DND-41 (cell line): ENCODE data around the gene SLC9C2.

ENCODE experiments used
- ATAC-seq: fragments of 200-7000 bp; cut with Tn5 transposase; 3 replicates; pipeline ENCODE4 v1.9.1; 2021; ENCODE audit warnings: low read depth; ENCODE audit not compliant: insufficient read depth
- DNase-seq: peaks from one replicate; pipeline ENCODE4 v3.0.0-alpha.2; 2020
- H2AFZ ChIP-seq: 2 replicates; pipeline ENCODE4 v1.6.0; 2012; ENCODE audit warnings: low read depth, low read length
- H3K27ac ChIP-seq: 2 replicates; pipeline ENCODE4 v1.5.1; 2012; ENCODE audit warnings: low read length, inconsistent platforms
- H3K27me3 ChIP-seq: fragments of 200-600 bp; sonication (generic); 2 replicates; pipeline ENCODE4 v1.6.0; 2012; ENCODE audit warnings: low read length, mild to moderate bottlenecking, inconsistent platforms; ENCODE audit not compliant: insufficient read depth, poor library complexity
- H3K36me3 ChIP-seq: 2 replicates; pipeline ENCODE4 v1.5.1; 2012; ENCODE audit warnings: low read length, inconsistent platforms; ENCODE audit not compliant: insufficient read depth
- H3K4me1 ChIP-seq: 2 replicates; pipeline ENCODE4 v1.5.1; 2012; ENCODE audit warnings: mild to moderate bottlenecking, low read length; ENCODE audit not compliant: insufficient read depth
- H3K4me2 ChIP-seq: 2 replicates; pipeline ENCODE4 v1.6.0; 2012; ENCODE audit warnings: mild to moderate bottlenecking, moderate library complexity, low read length, inconsistent platforms; ENCODE audit not compliant: insufficient read depth
- H3K4me3 ChIP-seq, 2 experiments: fragments of 200-600 bp in 1 of 2; shearing (Covaris generic) in 1 of 2; 2 replicates each; pipeline ENCODE4 v1.5.1; 2012 to 2016; ENCODE audit warnings: inconsistent platforms in 2 of 2, low read length in 2 of 2, mild to moderate bottlenecking in 2 of 2, low read depth in 1 of 2, moderate library complexity in 1 of 2
- H3K79me2 ChIP-seq: 2 replicates; pipeline ENCODE4 v1.6.0; 2012; ENCODE audit warnings: low read length, inconsistent platforms; ENCODE audit not compliant: insufficient read depth
- H3K9ac ChIP-seq: 2 replicates; pipeline ENCODE4 v1.6.0; 2012; ENCODE audit warnings: low read depth, mild to moderate bottlenecking, inconsistent platforms, low read length, moderate library complexity
- H3K9me3 ChIP-seq: 2 replicates; pipeline ENCODE4 v1.5.1; 2012; ENCODE audit warnings: low read length, moderate library complexity, mild to moderate bottlenecking, inconsistent platforms; ENCODE audit not compliant: insufficient read depth, severe bottlenecking
- H4K20me1 ChIP-seq: 2 replicates; pipeline ENCODE4 v1.6.0; 2012; ENCODE audit warnings: low read length; ENCODE audit not compliant: insufficient read depth
- EZH2 ChIP-seq: IDR thresholded peaks from 3 replicates; pipeline ENCODE4 v1.6.1; 2012; ENCODE audit warnings: borderline replicate concordance, low read depth, mild to moderate bottlenecking, moderate library complexity, low read length, inconsistent platforms; ENCODE audit not compliant: severe bottlenecking
- TF ChIP-seq, protein P1 (sequence below): IDR thresholded peaks from 2 replicates; pipeline ENCODE4 v1.5.1; 2012; ENCODE audit warnings: borderline replicate concordance, low read length, moderate library complexity, mild to moderate bottlenecking; ENCODE audit not compliant: poor library complexity, severe bottlenecking; ENCODE audit errors: extremely low read depth

Gene SLC9C2

DNA sequence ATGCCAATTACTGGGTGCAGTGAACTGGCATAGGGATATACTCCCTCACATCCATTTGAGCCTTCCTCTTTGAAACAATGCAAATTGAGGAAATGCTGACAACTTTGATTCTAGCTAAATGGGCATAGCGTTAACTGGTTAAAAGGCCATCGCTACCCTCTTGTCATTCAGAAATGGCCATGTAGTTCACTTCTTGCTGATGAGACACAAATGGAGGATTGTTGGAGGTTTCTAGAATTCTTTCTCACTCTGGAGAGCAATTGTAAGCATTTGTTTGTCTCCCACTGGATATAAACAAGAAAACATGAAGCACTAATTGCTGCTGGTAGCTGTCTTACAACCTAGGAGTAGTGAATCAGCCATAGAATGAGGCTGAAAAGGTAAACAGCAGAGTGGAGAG lies 111.4 kb downstream of the SLC9C2 start:
- Histone ChIP-seq H4K20me1 (no peaks in the 10 kb centered on the region), H3K4me2 (no peak overlapping the region), H3K9me3 (peaks cover 13% of the 10 kb centered on the region), H3K27me3 (no peaks in the 10 kb centered on the region), H3K27ac (no peak overlapping the region), H3K4me3 (no peak overlapping the region), H3K4me1 (no peaks in the 10 kb centered on the region), H3K9ac (no peak overlapping the region), H2AFZ (no peak overlapping the region), H3K79me2 (no peaks in the 10 kb centered on the region), H3K36me3 (peaks cover 29% of the 10 kb centered on the region)
- TF ChIP-seq, protein P1, sequence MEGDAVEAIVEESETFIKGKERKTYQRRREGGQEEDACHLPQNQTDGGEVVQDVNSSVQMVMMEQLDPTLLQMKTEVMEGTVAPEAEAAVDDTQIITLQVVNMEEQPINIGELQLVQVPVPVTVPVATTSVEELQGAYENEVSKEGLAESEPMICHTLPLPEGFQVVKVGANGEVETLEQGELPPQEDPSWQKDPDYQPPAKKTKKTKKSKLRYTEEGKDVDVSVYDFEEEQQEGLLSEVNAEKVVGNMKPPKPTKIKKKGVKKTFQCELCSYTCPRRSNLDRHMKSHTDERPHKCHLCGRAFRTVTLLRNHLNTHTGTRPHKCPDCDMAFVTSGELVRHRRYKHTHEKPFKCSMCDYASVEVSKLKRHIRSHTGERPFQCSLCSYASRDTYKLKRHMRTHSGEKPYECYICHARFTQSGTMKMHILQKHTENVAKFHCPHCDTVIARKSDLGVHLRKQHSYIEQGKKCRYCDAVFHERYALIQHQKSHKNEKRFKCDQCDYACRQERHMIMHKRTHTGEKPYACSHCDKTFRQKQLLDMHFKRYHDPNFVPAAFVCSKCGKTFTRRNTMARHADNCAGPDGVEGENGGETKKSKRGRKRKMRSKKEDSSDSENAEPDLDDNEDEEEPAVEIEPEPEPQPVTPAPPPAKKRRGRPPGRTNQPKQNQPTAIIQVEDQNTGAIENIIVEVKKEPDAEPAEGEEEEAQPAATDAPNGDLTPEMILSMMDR: no peak
- no peak for TF ChIP-seq EZH2
- ATAC-seq (no peak), DNase-seq (no peak)

DNA sequence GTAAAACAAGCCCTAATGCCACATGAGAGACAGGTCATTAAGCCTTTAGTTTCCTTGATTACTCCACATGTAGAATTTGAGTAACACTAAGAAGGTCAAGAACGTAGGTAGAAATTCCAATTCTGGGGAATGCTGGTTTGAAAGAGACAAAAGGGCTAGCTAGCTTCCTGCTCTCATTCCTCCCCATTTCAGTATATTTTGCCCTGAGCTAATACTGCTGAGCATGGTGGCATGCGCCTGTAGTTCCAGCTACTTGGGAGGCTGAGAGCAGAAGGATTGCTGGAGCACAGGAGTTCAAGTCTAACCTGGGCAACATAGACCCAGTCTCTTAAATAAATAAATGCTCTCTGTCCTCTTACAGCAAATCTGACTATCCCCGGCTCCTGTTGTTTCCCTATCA lies 112.9 kb downstream of the SLC9C2 start:
- Histone ChIP-seq H3K9me3 (no peaks in the 10 kb centered on the region), H3K4me3 (no peak overlapping the region), H3K4me2 (no peak overlapping the region), H3K4me1 (no peaks in the 10 kb centered on the region), H3K27me3 (no peaks in the 10 kb centered on the region), H4K20me1 (no peaks in the 10 kb centered on the region), H3K9ac (no peak overlapping the region), H3K27ac (no peak overlapping the region), H2AFZ (no peak overlapping the region), H3K79me2 (no peaks in the 10 kb centered on the region), H3K36me3 (peaks cover 45% of the 10 kb centered on the region)
- ATAC-seq (no peak), DNase-seq (no peak)
- TF ChIP-seq EZH2: no peak
- TF ChIP-seq, protein P1: no peak

DNA sequence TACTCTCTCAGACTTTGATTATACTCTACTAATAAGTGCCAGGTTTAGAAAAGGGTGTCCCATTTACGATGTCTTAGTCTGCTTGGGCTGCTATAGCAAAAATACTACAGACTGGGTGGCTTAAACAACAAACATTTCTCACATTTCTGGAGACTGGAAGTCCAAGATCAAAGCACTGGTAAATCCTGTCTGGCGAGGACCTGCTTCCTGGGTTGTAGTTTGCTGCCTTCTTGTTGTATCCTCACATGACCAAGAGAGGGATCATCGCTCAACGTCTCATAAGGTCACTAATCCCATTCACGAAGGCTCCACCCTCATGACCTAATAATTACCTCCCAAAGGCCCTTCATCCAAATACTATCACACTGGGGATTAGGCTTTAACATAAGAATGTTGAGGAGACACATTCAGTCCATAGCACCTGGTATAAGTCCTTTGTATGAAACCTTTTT lies 113.7 kb downstream of the SLC9C2 start:
- H3K36me3 ChIP-seq: peaks cover 53% of the 10 kb centered on the region
- ATAC-seq: peak; percentile 29; the same call in 1 of the 3 replicates

More for the DNA sequence above, 113.7 kb downstream of the SLC9C2 start:
- Histone ChIP-seq H2AFZ (no peak overlapping the region), H3K4me2 (no peak overlapping the region), H3K9ac (no peak overlapping the region), H4K20me1 (no peaks in the 10 kb centered on the region), H3K9me3 (no peaks in the 10 kb centered on the region), H3K27me3 (no peaks in the 10 kb centered on the region), H3K79me2 (no peaks in the 10 kb centered on the region), H3K4me1 (no peaks in the 10 kb centered on the region), H3K4me3 (no peak overlapping the region), H3K27ac (no peak overlapping the region)
- TF ChIP-seq, protein P1: no peak
- no peak for TF ChIP-seq EZH2
- no peak for DNase-seq
